ENCODE measurements around the gene IFNA14.
A peak's percentile ranks its signal among the peaks of the same experiment; 100 is the strongest.

Gene IFNA14

GRCh38 chr9:21255538-21256212 is 15.9 kb upstream of the IFNA14 start:
- Histone ChIP-seq H3K9ac (no peak overlapping the region), H2AFZ (no peak overlapping the region), H3K9me3 (ENCODE audit: control insufficient read depth, low read length) (no peaks in the 10 kb centered on the region), H3K4me1 (no peaks in the 10 kb centered on the region), H3K79me2 (no peaks in the 10 kb centered on the region), H3K4me3 (ENCODE audit: low read depth, low read length) (no peak overlapping the region), H3K4me2 (ENCODE audit: low read length) (no peak overlapping the region), H3K36me3 (ENCODE audit: control insufficient read depth, insufficient read depth, low read length) (no peaks in the 10 kb centered on the region), H3K27ac (no peak overlapping the region), H3K27me3 (ENCODE audit: control insufficient read depth, insufficient read depth, low read length) (no peaks in the 10 kb centered on the region)
- no peak for TF ChIP-seq CTCF (IDR thresholded peaks at IDR 0.05)

- H3K79me2 ChIP-seq: no peaks in the 10 kb centered on the region
- peak; percentile 15 for TF ChIP-seq CTCF (IDR thresholded peaks at IDR 0.05)
- no peak overlapping the region for H3K4me2 ChIP-seq (ENCODE audit: low read length)
- no peaks in the 10 kb centered on the region for H3K27me3 ChIP-seq (ENCODE audit: control insufficient read depth, insufficient read depth, low read length)
- H2AFZ ChIP-seq: no peak overlapping the region
- no peaks in the 10 kb centered on the region for H3K9me3 ChIP-seq (ENCODE audit: control insufficient read depth, low read length)
- H3K4me1 ChIP-seq: no peaks in the 10 kb centered on the region
- no peak overlapping the region for H3K9ac ChIP-seq
- H3K27ac ChIP-seq: no peak overlapping the region
- H3K4me3 ChIP-seq (ENCODE audit: low read depth, low read length): no peak overlapping the region
- H3K36me3 ChIP-seq (ENCODE audit: control insufficient read depth, insufficient read depth, low read length): no peaks in the 10 kb centered on the region
These were observed 13.1 kb upstream of the IFNA14 start for GRCh38 chr9:21252721-21253547.

- Histone ChIP-seq H3K79me2 (no peaks in the 10 kb centered on the region), H2AFZ (no peak overlapping the region), H3K36me3 (ENCODE audit: control insufficient read depth, insufficient read depth, low read length) (no peaks in the 10 kb centered on the region), H3K4me3 (ENCODE audit: low read depth, low read length) (no peak overlapping the region), H3K27me3 (ENCODE audit: control insufficient read depth, insufficient read depth, low read length) (no peaks in the 10 kb centered on the region), H3K4me1 (no peaks in the 10 kb centered on the region), H3K9ac (no peak overlapping the region), H3K9me3 (ENCODE audit: control insufficient read depth, low read length) (no peaks in the 10 kb centered on the region), H3K27ac (no peak overlapping the region), H3K4me2 (ENCODE audit: low read length) (no peak overlapping the region)
- TF ChIP-seq CTCF (IDR thresholded peaks at IDR 0.05): no peak
These were observed 11.8 kb upstream of the IFNA14 start for GRCh38 chr9:21251638-21252037.

GRCh38 chr9:21251190-21251589 is 11.4 kb upstream of the IFNA14 start:
- Histone ChIP-seq H3K27me3 (ENCODE audit: control insufficient read depth, insufficient read depth, low read length) (no peaks in the 10 kb centered on the region), H3K9ac (no peak overlapping the region), H3K9me3 (ENCODE audit: control insufficient read depth, low read length) (no peaks in the 10 kb centered on the region), H3K79me2 (no peaks in the 10 kb centered on the region), H3K4me3 (ENCODE audit: low read depth, low read length) (no peak overlapping the region), H3K4me2 (ENCODE audit: low read length) (no peak overlapping the region), H2AFZ (no peak overlapping the region), H3K36me3 (ENCODE audit: control insufficient read depth, insufficient read depth, low read length) (no peaks in the 10 kb centered on the region), H3K4me1 (no peaks in the 10 kb centered on the region), H3K27ac (no peak overlapping the region)
- TF ChIP-seq CTCF (IDR thresholded peaks at IDR 0.05): no peak
